Heart left ventricle (tissue), 16 donors: Measurements from ENCODE around the gene TMEM272. TPM values are rescaled to one million over a fixed set of nuclear protein-coding genes. Genes with fewer than 3 reads are reported as not detected.

Experiments
- ATAC-seq, 4 donors: fragments of 200-7000 bp; cut with Tn5 transposase; one replicate each; pipeline ENCODE4 v1.9.1; 2020 to 2022; ENCODE audit warnings: moderate library complexity in 4 of 4, mild to moderate bottlenecking in 3 of 4, moderate number of reproducible peaks in 1 of 4
- DNase-seq, 5 donors: peaks; one replicate each; pipeline ENCODE4 v3.0.0-alpha.2; 2020
- H3K27ac ChIP-seq, 12 donors: fragments of 200-600 bp; sonication (generic) in 4 of 12; one replicate each; pipeline versions ENCODE4 v1.5.0 to v1.8.0; 2016 to 2022; ENCODE audit warnings: mild to moderate bottlenecking in 2 of 12
- H3K27me3 ChIP-seq, 9 donors: fragments of 200-600 bp; sonication (generic) in 2 of 9; one replicate each; pipeline versions ENCODE4 v1.5.1 to v1.8.0; 2016 to 2022; ENCODE audit warnings: mild to moderate bottlenecking in 3 of 9
- H3K36me3 ChIP-seq, 9 donors: fragments of 200-600 bp; sonication (generic) in 2 of 9; one replicate each; pipeline versions ENCODE4 v1.5.0 to v1.8.0; 2018 to 2022; ENCODE audit warnings: mild to moderate bottlenecking in 2 of 9
- H3K4me1 ChIP-seq, 12 donors: fragments of 200-600 bp; sonication (generic) in 4 of 12; one replicate each; pipeline versions ENCODE4 v1.5.0 to v1.8.0; 2016 to 2022; ENCODE audit warnings: mild to moderate bottlenecking in 3 of 12
- H3K4me3 ChIP-seq, 12 donors: fragments of 200-600 bp; sonication (generic) in 4 of 12; one replicate each; pipeline versions ENCODE4 v1.5.0 to v1.8.0; 2017 to 2022; ENCODE audit warnings: mild to moderate bottlenecking in 9 of 12, moderate library complexity in 4 of 12
- H3K9me3 ChIP-seq, 12 donors: fragments of 200-600 bp; sonication (generic) in 4 of 12; one replicate each; pipeline versions ENCODE4 v1.5.0 to v1.8.0; 2016 to 2022; ENCODE audit warnings: mild to moderate bottlenecking in 1 of 12
- CTCF ChIP-seq, 12 donors: fragments of 200-600 bp; sonication (generic) in 4 of 12; IDR thresholded peaks; one replicate each; pipeline versions ENCODE4 v1.5.0 to v1.8.0; 2018 to 2022; ENCODE audit warnings: antibody characterized with exemption in 12 of 12, mild to moderate bottlenecking in 5 of 12
- POLR2A ChIP-seq, 2 donors: fragments of 450-650 bp; IDR thresholded peaks; one replicate each; pipeline ENCODE4 v1.6.1; 2017; ENCODE audit warnings: antibody characterized with exemption in 2 of 2, mild to moderate bottlenecking in 2 of 2, moderate library complexity in 2 of 2
- whole genome bisulfite sequencing, 4 donors: extraction: QIAGEN DNeasy Blood & Tissue Kit in 2 of 4; methylation state at CpG; one replicate each; pipeline versions ENCODE4 v1.1.5 to v1.1.7; 2013 to 2018; 5-methylcytosine and 5-hydroxymethylcytosine counted together
- intact Hi-C, 10 donors: fragments of 100-400 bp; cut with DNase I; formaldehyde crosslinking; loops; one replicate each; pipeline versions ENCODE4 v1.11.1 to v1.14.2; 2022
- polyA plus RNA-seq, 2 donors: library from polyadenylated mRNA; stranded (reverse); fragments of 200-250 nt; gene quantifications; one replicate each; pipeline ENCODE4 v1.2.3, GENCODE V29; 2013
- total RNA-seq, 9 donors: library from RNA; depleted of rRNA in 2 of 9; stranded (reverse); fragments of >200 nt in 2 of 9; fragmentation: NEBNext Ultra II Directional in 3 of 9; extraction: Animal tissue kit (Norgen Biotek cat#: 25700) in 3 of 9; gene quantifications; one replicate each; pipeline versions ENCODE4 v1.1.0 to v1.2.4, GENCODE V29; 2016 to 2023
- donor health status: ischemic (EF 13 %, LVEDD 7.1; RV severe dilation, severe dysfunction).
- donor health status: healthy with polysubstance abuse.
- donor health status: DM: no; HTN: yes; CAD: no.
- donor health status: DM: no; HTN: no; CAD: no.
- donor health status: ischemic (EF 25% LVEDD 6.9; RV normal size, moderate dysfunction).
- donor health status: ischemic (EF 25% LVEDD 5.7; RV mildly dilated, moderate dysfunction).
- donor health status: healthy.
- donor health status: DM: yes; HTN: yes; CAD: no.
- donor health status: ischemic (EF 35%, LVEDD 5.7; RV mildly dilated, moderate dysfunction).
- donor health status: nonischemic (EF 11% LVEDD 7.7; RV severe dilation, severe dysfunction).
- donor health status: DM: yes; HTN: yes; CAD: no.
- donor health status: PGD.
- donor health status: ischemic (EF 29% LVEDD 5.4; RV normal size, mild dysfunction).
- donor health status: nonischemic (EF 23%, LVEDD 6.1; RV moderate dilation, normal function).

The TMEM272 gene
- total and polyA plus RNA-seq, 11 donors: 0.14 to 1.6 (median 0.33) TPM; not detected in 1

GRCh38 chr13:51781246-51782022, 63.5 kb downstream of the TMEM272 start:
- DNase-seq: peak in 1 of 5 donors; percentile 43
- peak in 5 of 12 donors; percentile 16 to 35 (median 24) for TF ChIP-seq CTCF (IDR thresholded peaks at IDR 0.05)
- TF ChIP-seq POLR2A (IDR thresholded peaks at IDR 0.05): no peak
- H3K4me3 ChIP-seq: no peak overlapping the region
- H3K27ac ChIP-seq: no peak overlapping the region
- 74 to 76% (median 75%) methylated on average over 15 of the region's 15 CpGs for WGBS, 4 donors
- H3K27me3 ChIP-seq: no peaks in the 10 kb centered on the region
- H3K4me1 ChIP-seq: peaks cover 0 to 16% (median 10%) of the 10 kb centered on the region in 12 donors
- peak; percentile 26 to 60 (median 56) for ATAC-seq
- H3K9me3 ChIP-seq: no peaks in the 10 kb centered on the region
- peaks cover 0 to 3% (median 0%) of the 10 kb centered on the region in 9 donors for H3K36me3 ChIP-seq
- intact Hi-C loops: loop anchor here in 1 of 10 donors (5.0 kb wide), 1 partner anchor 199 kb away; the partner anchor contains the start of gene WDFY2

- WGBS, 4 donors: 65 to 76% (median 71%) methylated on average over 3 of the region's 3 CpGs
- TF ChIP-seq POLR2A (IDR thresholded peaks at IDR 0.05): no peak
- intact Hi-C loops: loop anchor here in 1 of 10 donors (5.0 kb wide), 1 partner anchor 198 kb away; the partner anchor contains the start of gene WDFY2
- H3K36me3 ChIP-seq: peaks cover 0 to 3% (median 0%) of the 10 kb centered on the region in 9 donors
- ATAC-seq (no peak), DNase-seq (no peak)
- peaks cover 0 to 6% (median 0%) of the 10 kb centered on the region in 12 donors for H3K4me1 ChIP-seq
- no peak overlapping the region for H3K27ac ChIP-seq
- H3K4me3 ChIP-seq: no peak overlapping the region
- H3K27me3 ChIP-seq: no peaks in the 10 kb centered on the region
- H3K9me3 ChIP-seq: no peaks in the 10 kb centered on the region
Observed at GRCh38 chr13:51780099-51780498, 64.9 kb downstream of the TMEM272 start.

- TF ChIP-seq POLR2A (IDR thresholded peaks at IDR 0.05): no peak
- TF ChIP-seq CTCF (IDR thresholded peaks at IDR 0.05): no peak
- no peak overlapping the region for H3K27ac ChIP-seq
- intact Hi-C loops: no loop called here
- no peak overlapping the region for H3K4me3 ChIP-seq
- WGBS, 4 donors: 84 to 93% (median 89%) methylated on average over 11 of the region's 11 CpGs
- ATAC-seq (no peak), DNase-seq (no peak)
- peaks cover 0 to 6% (median 0%) of the 10 kb centered on the region in 12 donors for H3K4me1 ChIP-seq
- no peaks in the 10 kb centered on the region for H3K9me3 ChIP-seq
- no peaks in the 10 kb centered on the region for H3K27me3 ChIP-seq
- peaks cover 0 to 6% (median 0%) of the 10 kb centered on the region in 9 donors for H3K36me3 ChIP-seq
Observed at GRCh38 chr13:51778392-51778791, 66.6 kb downstream of the TMEM272 start.

- no peak for DNase-seq
- Histone ChIP-seq H3K27ac (no peak overlapping the region), H3K4me3 (no peak overlapping the region), H3K9me3 (no peaks in the 10 kb centered on the region), H3K4me1 (peaks cover 0 to 6% (median 0%) of the 10 kb centered on the region in 12 donors), H3K27me3 (no peaks in the 10 kb centered on the region), H3K36me3 (peaks cover 0 to 6% (median 0%) of the 10 kb centered on the region in 9 donors)
- ATAC-seq: no peak
- intact Hi-C loops: no loop called here
- WGBS, 4 donors: 89 to 96% (median 89%) methylated on average over 9 of the region's 9 CpGs
- TF ChIP-seq CTCF (IDR thresholded peaks at IDR 0.05) (no peak), POLR2A (IDR thresholded peaks at IDR 0.05) (no peak)
Observed at GRCh38 chr13:51777921-51778320, 67.1 kb downstream of the TMEM272 start.
